PC-3 (cell line): Measurements from ENCODE around the gene CSAG1.
"Not testable (repeated sequence)": the region's sequence is repeated elsewhere in the genome, so short reads cannot be mapped to it uniquely, and the experiment has no call there.

ENCODE experiments used
- CTCF ChIP-seq: fragments of 300-600 bp; sonication (generic); conservative IDR thresholded peaks from 2 replicates; pipeline ENCODE4 v1.5.1; 2017; ENCODE audit warnings: antibody characterized with exemption, low read depth, mild to moderate bottlenecking, low read length
- EZH2phosphoT487 ChIP-seq: fragments of 300-600 bp; sonication (generic); IDR thresholded peaks from 2 replicates; pipeline ENCODE4 v1.6.1; 2018; ENCODE audit warnings: mild to moderate bottlenecking, antibody characterized with exemption, low read length, borderline replicate concordance

GRCh38 chrX:152700390-152700789 is 33.1 kb downstream of the CSAG1 start:
- not testable (repeated sequence) for TF ChIP-seq CTCF, EZH2phosphoT487
